ENCODE measurements around the gene SIGLEC15.
"Not testable (repeated sequence)": the region's sequence is repeated elsewhere in the genome, so short reads cannot be mapped to it uniquely, and the experiment has no call there.

The SIGLEC15 gene

GRCh38 chr18:45821026-45821425 is 4.4 kb upstream of the SIGLEC15 start:
- Histone ChIP-seq H3K4me2 (ENCODE audit: low read length) (no peak overlapping the region), H3K36me3 (replicated peaks; ENCODE audit: low read depth, low read length) (no peaks in the 10 kb centered on the region), H3K79me2 (ENCODE audit: low read length) (no peaks in the 10 kb centered on the region), H3K27ac (ENCODE audit: low read length) (no peak overlapping the region), H3K4me1 (ENCODE audit: low read length) (no peaks in the 10 kb centered on the region), H3K4me3 (ENCODE audit: low read length) (no peak overlapping the region), H3K9me3 (ENCODE audit: insufficient read depth, low read length) (no peaks in the 10 kb centered on the region), H3K27me3 (ENCODE audit: low read depth, low read length) (peaks cover 13% of the 10 kb centered on the region; the same call in 1 of the 2 replicates), H2AFZ (ENCODE audit: low read depth, low read length) (no peak overlapping the region), H4K20me1 (ENCODE audit: insufficient read depth, low read length) (no peaks in the 10 kb centered on the region), H3K9ac (ENCODE audit: low read length) (no peak overlapping the region)
- TF ChIP-seq CTCF (IDR thresholded peaks at IDR 0.05; ENCODE audit: low read depth, low read length) (no peak), EZH2phosphoT487 (IDR thresholded peaks at IDR 0.05; ENCODE audit: low read depth) (no peak)

- no peaks in the 10 kb centered on the region for H3K9me3 ChIP-seq (ENCODE audit: insufficient read depth, low read length)
- H3K4me3 ChIP-seq (ENCODE audit: low read length), result no peak overlapping the region
- no peak for TF ChIP-seq EZH2phosphoT487 (IDR thresholded peaks at IDR 0.05; ENCODE audit: low read depth)
- no peak for TF ChIP-seq CTCF (IDR thresholded peaks at IDR 0.05; ENCODE audit: low read depth, low read length)
- no peak overlapping the region for H3K27ac ChIP-seq (ENCODE audit: low read length)
- H3K9ac ChIP-seq (ENCODE audit: low read length), result no peak overlapping the region
- no peaks in the 10 kb centered on the region for H4K20me1 ChIP-seq (ENCODE audit: insufficient read depth, low read length)
- H3K4me2 ChIP-seq (ENCODE audit: low read length), result no peak overlapping the region
- H2AFZ ChIP-seq (ENCODE audit: low read depth, low read length), result no peak overlapping the region
- no peaks in the 10 kb centered on the region for H3K36me3 ChIP-seq (replicated peaks; ENCODE audit: low read depth, low read length)
- no peaks in the 10 kb centered on the region for H3K4me1 ChIP-seq (ENCODE audit: low read length)
- H3K27me3 ChIP-seq (ENCODE audit: low read depth, low read length), result peaks cover 13% of the 10 kb centered on the region; the same call in 1 of the 2 replicates
- H3K79me2 ChIP-seq (ENCODE audit: low read length), result no peaks in the 10 kb centered on the region
Measured at GRCh38 chr18:45821711-45822110, 3.8 kb upstream of the SIGLEC15 start.

- no peak overlapping the region for H2AFZ ChIP-seq (ENCODE audit: low read depth, low read length)
- no peak overlapping the region for H3K9ac ChIP-seq (ENCODE audit: low read length)
- no peak overlapping the region for H3K4me3 ChIP-seq (ENCODE audit: low read length)
- H3K4me2 ChIP-seq (ENCODE audit: low read length), result no peak overlapping the region
- H3K9me3 ChIP-seq (ENCODE audit: insufficient read depth, low read length), result no peaks in the 10 kb centered on the region
- H3K36me3 ChIP-seq (replicated peaks; ENCODE audit: low read depth, low read length), result no peaks in the 10 kb centered on the region
- peaks cover 10% of the 10 kb centered on the region for H3K4me1 ChIP-seq (ENCODE audit: low read length)
- H4K20me1 ChIP-seq (ENCODE audit: insufficient read depth, low read length), result no peaks in the 10 kb centered on the region
- no peak overlapping the region for H3K27ac ChIP-seq (ENCODE audit: low read length)
- peaks cover 9% of the 10 kb centered on the region; the same call in 1 of the 2 replicates for H3K27me3 ChIP-seq (ENCODE audit: low read depth, low read length)
- H3K79me2 ChIP-seq (ENCODE audit: low read length), result no peaks in the 10 kb centered on the region
- no peak for TF ChIP-seq EZH2phosphoT487 (IDR thresholded peaks at IDR 0.05; ENCODE audit: low read depth)
- no peak for TF ChIP-seq CTCF (IDR thresholded peaks at IDR 0.05; ENCODE audit: low read depth, low read length)
Measured at GRCh38 chr18:45826084-45826483, 609 bp downstream of the SIGLEC15 start.

- H3K9ac ChIP-seq (ENCODE audit: low read length); H3K36me3 ChIP-seq (replicated peaks; ENCODE audit: low read depth, low read length); H3K79me2 ChIP-seq (ENCODE audit: low read length); H4K20me1 ChIP-seq (ENCODE audit: insufficient read depth, low read length); H3K27me3 ChIP-seq (ENCODE audit: low read depth, low read length); H3K4me2 ChIP-seq (ENCODE audit: low read length); H3K27ac ChIP-seq (ENCODE audit: low read length); H2AFZ ChIP-seq (ENCODE audit: low read depth, low read length); H3K4me3 ChIP-seq (ENCODE audit: low read length); H3K9me3 ChIP-seq (ENCODE audit: insufficient read depth, low read length): not testable (repeated sequence)
- peaks cover 10% of the 10 kb centered on the region for H3K4me1 ChIP-seq (ENCODE audit: low read length)
Measured at GRCh38 chr18:45826716-45827115, 1.2 kb downstream of the SIGLEC15 start.
